A673 (cell line): ENCODE measurements around the gene NPIPA1.
"Not testable (repeated sequence)": the region's sequence is repeated elsewhere in the genome, so short reads cannot be mapped to it uniquely, and the experiment has no call there.

ENCODE experiments used
- EZH2 ChIP-seq: fragments of 200-600 bp; sonication (generic); IDR thresholded peaks from 2 replicates; pipeline ENCODE4 v1.6.1; 2017; ENCODE audit warnings: borderline replicate concordance, low read depth, mild to moderate bottlenecking, mixed read lengths, antibody characterized with exemption, low read length; ENCODE audit not compliant: poor library complexity, severe bottlenecking
- TF ChIP-seq, protein P1 (sequence below): fragments of 300-800, 200-600 bp; sonication (generic); conservative IDR thresholded peaks from 2 replicates; pipeline ENCODE4 v1.5.1; 2017; ENCODE audit warnings: low read depth, mild to moderate bottlenecking, antibody characterized with exemption, low read length, moderate library complexity, mixed read lengths

DNA sequence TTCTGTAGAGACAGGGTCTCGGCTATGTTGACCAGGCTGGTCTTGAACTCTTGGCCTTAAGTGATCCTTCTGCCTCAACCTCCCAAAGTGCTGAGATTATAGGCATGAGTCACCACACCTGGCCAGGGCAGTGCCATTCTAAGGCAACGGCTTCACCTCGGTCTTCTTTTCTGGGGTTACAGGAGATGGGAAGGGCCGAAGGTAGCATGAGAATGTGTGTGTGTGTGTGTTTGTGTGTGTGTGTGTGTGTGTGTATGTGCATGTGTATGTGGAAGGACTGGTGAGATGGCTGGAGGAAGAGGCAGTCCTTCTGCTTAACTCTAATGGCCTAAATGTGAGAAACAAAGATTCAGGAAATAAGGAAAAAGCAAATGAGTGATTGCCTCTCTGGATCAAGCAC lies 39.1 kb upstream of the NPIPA1 start:
- TF ChIP-seq, protein P1, sequence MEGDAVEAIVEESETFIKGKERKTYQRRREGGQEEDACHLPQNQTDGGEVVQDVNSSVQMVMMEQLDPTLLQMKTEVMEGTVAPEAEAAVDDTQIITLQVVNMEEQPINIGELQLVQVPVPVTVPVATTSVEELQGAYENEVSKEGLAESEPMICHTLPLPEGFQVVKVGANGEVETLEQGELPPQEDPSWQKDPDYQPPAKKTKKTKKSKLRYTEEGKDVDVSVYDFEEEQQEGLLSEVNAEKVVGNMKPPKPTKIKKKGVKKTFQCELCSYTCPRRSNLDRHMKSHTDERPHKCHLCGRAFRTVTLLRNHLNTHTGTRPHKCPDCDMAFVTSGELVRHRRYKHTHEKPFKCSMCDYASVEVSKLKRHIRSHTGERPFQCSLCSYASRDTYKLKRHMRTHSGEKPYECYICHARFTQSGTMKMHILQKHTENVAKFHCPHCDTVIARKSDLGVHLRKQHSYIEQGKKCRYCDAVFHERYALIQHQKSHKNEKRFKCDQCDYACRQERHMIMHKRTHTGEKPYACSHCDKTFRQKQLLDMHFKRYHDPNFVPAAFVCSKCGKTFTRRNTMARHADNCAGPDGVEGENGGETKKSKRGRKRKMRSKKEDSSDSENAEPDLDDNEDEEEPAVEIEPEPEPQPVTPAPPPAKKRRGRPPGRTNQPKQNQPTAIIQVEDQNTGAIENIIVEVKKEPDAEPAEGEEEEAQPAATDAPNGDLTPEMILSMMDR: not testable (repeated sequence)
- not testable (repeated sequence) for TF ChIP-seq EZH2
